ENCODE measurements around the gene KRT72. TPM values are rescaled to one million over a fixed set of nuclear protein-coding genes. Genes with fewer than 3 reads are reported as not detected.

Gene KRT72
- total RNA-seq, 2 experiments from 2014 or later, result 0.16 to 0.32 TPM

GRCh38 chr12:52543985-52544883 lies 57.0 kb downstream of the KRT72 start:
- peaks cover 4% of the 10 kb centered on the region for H3K4me1 Mint-ChIP-seq (ENCODE audit: low read depth)
- H3K9me3 Mint-ChIP-seq, result no peaks in the 10 kb centered on the region
- H3K27ac Mint-ChIP-seq, result no peak overlapping the region
- H3K27me3 Mint-ChIP-seq, result no peaks in the 10 kb centered on the region
- H3K4me3 Mint-ChIP-seq, result no peak overlapping the region
- CTCF ChIA-PET, result interaction anchor here (0.9 to 1.4 kb wide), 3 partner anchors 184 to 336 kb away, joined by 3 to 4 read pairs (median 3); no protein-coding TSS in a partner anchor
- ATAC-seq (no peak), DNase-seq (no peak)
- no peaks in the 10 kb centered on the region for H3K36me3 Mint-ChIP-seq (ENCODE audit: low read depth)
- POLR2A ChIA-PET, result interaction anchor here (0.6 kb wide), 1 partner anchor 39 kb away, joined by 3 read pairs; no protein-coding TSS in a partner anchor
- TF ChIP-seq, protein P1, sequence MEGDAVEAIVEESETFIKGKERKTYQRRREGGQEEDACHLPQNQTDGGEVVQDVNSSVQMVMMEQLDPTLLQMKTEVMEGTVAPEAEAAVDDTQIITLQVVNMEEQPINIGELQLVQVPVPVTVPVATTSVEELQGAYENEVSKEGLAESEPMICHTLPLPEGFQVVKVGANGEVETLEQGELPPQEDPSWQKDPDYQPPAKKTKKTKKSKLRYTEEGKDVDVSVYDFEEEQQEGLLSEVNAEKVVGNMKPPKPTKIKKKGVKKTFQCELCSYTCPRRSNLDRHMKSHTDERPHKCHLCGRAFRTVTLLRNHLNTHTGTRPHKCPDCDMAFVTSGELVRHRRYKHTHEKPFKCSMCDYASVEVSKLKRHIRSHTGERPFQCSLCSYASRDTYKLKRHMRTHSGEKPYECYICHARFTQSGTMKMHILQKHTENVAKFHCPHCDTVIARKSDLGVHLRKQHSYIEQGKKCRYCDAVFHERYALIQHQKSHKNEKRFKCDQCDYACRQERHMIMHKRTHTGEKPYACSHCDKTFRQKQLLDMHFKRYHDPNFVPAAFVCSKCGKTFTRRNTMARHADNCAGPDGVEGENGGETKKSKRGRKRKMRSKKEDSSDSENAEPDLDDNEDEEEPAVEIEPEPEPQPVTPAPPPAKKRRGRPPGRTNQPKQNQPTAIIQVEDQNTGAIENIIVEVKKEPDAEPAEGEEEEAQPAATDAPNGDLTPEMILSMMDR (IDR thresholded peaks at IDR 0.05), result no peak
- intact Hi-C loops (cut with micrococcal nuclease), result no loop called here

- CTCF ChIA-PET, result no interaction called here
- intact Hi-C loops (cut with micrococcal nuclease), result no loop called here
- POLR2A ChIA-PET, result no interaction called here
- Mint-ChIP-seq H3K27ac (no peak overlapping the region), H3K4me1 (ENCODE audit: low read depth) (peaks cover 4% of the 10 kb centered on the region), H3K4me3 (no peak overlapping the region), H3K27me3 (no peaks in the 10 kb centered on the region), H3K36me3 (ENCODE audit: low read depth) (no peaks in the 10 kb centered on the region), H3K9me3 (no peaks in the 10 kb centered on the region)
- TF ChIP-seq, protein P1 (IDR thresholded peaks at IDR 0.05), result no peak
- ATAC-seq, result no peak
- DNase-seq, result no peak
Measured at GRCh38 chr12:52542785-52543318, 58.4 kb downstream of the KRT72 start.

DNA sequence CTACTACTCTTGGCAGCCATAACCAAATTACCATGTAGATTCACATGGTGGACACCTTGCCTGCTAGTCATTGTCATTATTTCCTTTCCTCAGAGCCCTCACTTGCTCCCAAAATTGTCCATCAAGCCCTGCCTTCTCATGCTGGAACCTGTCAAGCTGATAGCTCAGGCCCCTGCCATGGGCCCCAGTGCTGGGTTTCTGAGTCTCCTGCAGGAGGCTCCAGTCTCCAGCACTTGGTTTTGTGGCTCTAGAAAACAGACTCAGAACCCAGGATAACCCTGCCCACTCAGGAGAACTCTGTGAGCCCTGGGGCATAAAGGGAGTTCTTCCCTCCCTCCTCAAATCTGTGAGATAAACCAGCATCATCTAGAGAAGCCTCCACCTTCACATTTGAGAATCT lies 59.1 kb downstream of the KRT72 start:
- intact Hi-C loops (cut with micrococcal nuclease), result no loop called here
- ChIA-PET POLR2A (no interaction called here), CTCF (no interaction called here)
- DNase-seq (no peak), ATAC-seq (no peak)
- TF ChIP-seq, protein P1 (IDR thresholded peaks at IDR 0.05), result no peak
- H3K36me3 Mint-ChIP-seq (ENCODE audit: low read depth), result no peaks in the 10 kb centered on the region
- H3K9me3 Mint-ChIP-seq, result no peaks in the 10 kb centered on the region
- no peaks in the 10 kb centered on the region for H3K27me3 Mint-ChIP-seq
- no peak overlapping the region for H3K27ac Mint-ChIP-seq
- H3K4me3 Mint-ChIP-seq, result no peak overlapping the region
- H3K4me1 Mint-ChIP-seq (ENCODE audit: low read depth), result peaks cover 4% of the 10 kb centered on the region

DNA sequence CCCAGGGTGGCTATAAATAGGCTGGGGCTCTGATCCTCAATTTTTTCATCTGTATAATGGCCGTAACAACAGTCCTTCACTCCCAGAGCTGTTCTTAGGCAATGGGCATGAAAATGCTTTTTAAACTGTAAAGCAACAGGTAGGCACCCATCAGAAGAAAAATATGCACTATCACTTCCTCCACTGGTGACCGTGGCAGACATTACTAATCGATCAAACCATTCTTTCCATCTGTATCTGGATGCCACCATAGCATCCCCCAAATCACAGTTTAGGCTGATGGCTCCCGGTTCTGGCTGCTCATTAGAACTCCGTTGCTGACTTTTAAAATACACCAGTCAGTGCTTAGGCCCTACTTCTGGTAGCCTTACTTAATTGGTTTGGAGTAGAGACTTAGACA lies 59.6 kb downstream of the KRT72 start:
- no peak for DNase-seq
- no peaks in the 10 kb centered on the region for H3K27me3 Mint-ChIP-seq
- CTCF ChIA-PET, result no interaction called here
- intact Hi-C loops (cut with micrococcal nuclease), result no loop called here
- no peak for ATAC-seq
- no peak overlapping the region for H3K27ac Mint-ChIP-seq
- peaks cover 4% of the 10 kb centered on the region for H3K4me1 Mint-ChIP-seq (ENCODE audit: low read depth)
- no peak overlapping the region for H3K4me3 Mint-ChIP-seq
- TF ChIP-seq, protein P1 (IDR thresholded peaks at IDR 0.05), result no peak
- no peaks in the 10 kb centered on the region for H3K36me3 Mint-ChIP-seq (ENCODE audit: low read depth)
- POLR2A ChIA-PET, result no interaction called here
- no peaks in the 10 kb centered on the region for H3K9me3 Mint-ChIP-seq

DNA sequence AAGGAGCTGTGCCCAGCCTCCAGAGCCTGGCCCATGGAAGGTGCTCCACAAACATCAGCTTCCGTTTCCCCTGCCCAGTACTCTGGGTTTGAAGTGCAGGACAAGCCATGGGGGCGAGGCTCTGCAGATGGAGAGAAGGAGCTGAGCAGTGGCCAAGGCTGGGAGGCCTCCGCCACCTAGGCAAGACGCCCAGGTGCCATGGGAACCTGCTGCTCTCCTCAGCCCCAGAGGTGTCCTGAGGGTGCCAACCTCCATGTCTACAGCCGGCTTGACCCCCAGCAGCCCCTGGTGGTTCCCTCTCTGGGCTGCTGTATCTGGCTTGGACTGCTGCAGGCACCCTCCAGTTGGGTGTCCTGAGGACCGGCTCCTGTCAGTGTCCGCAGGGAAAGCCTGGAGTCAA lies 60.7 kb downstream of the KRT72 start:
- POLR2A ChIA-PET, result no interaction called here

More for the DNA sequence above, 60.7 kb downstream of the KRT72 start:
- Mint-ChIP-seq H3K9me3 (no peaks in the 10 kb centered on the region), H3K27me3 (no peaks in the 10 kb centered on the region), H3K4me1 (ENCODE audit: low read depth) (peaks cover 4% of the 10 kb centered on the region), H3K36me3 (ENCODE audit: low read depth) (no peaks in the 10 kb centered on the region), H3K27ac (no peak overlapping the region), H3K4me3 (no peak overlapping the region)
- ATAC-seq (no peak), DNase-seq (no peak)
- TF ChIP-seq, protein P1 (IDR thresholded peaks at IDR 0.05), result no peak
- CTCF ChIA-PET, result no interaction called here
- intact Hi-C loops (cut with micrococcal nuclease), result no loop called here

All from activated CD8-positive, alpha-beta T cell treated with anti-CD3 and anti-CD28 coated beads for 36 hours (primary cell).